GM21381 (cell line): ENCODE measurements around the gene ADCY7.

Source experiments
- ATAC-seq: cut with Tn5 transposase; IDR thresholded peaks from one replicate; pipeline ENCODE4 v1.9.1; 2021; ENCODE audit warnings: mild to moderate bottlenecking, moderate library complexity; ENCODE audit not compliant: unreplicated experiment

ADCY7 gene

DNA sequence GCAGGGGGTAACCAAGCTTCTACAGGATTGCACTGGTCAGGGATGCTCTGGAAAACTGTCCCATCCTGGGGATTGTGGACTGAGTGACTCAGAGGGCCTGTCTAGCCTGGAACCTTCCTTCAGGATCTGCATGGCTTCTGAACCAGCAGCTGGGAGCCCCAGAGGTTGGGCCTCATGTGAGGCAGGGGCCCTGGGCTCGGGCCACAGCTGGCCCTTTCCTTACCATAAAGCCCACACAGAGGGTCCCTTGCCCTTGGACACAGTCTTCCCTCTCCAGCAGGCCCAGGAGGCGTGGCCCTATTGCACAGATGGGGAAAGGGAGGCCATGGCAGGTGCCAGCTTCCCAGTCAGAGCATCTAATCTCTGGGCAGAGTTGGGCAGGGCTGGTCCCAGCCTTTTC lies 30.5 kb downstream of the ADCY7 start:
- no peak for ATAC-seq

DNA sequence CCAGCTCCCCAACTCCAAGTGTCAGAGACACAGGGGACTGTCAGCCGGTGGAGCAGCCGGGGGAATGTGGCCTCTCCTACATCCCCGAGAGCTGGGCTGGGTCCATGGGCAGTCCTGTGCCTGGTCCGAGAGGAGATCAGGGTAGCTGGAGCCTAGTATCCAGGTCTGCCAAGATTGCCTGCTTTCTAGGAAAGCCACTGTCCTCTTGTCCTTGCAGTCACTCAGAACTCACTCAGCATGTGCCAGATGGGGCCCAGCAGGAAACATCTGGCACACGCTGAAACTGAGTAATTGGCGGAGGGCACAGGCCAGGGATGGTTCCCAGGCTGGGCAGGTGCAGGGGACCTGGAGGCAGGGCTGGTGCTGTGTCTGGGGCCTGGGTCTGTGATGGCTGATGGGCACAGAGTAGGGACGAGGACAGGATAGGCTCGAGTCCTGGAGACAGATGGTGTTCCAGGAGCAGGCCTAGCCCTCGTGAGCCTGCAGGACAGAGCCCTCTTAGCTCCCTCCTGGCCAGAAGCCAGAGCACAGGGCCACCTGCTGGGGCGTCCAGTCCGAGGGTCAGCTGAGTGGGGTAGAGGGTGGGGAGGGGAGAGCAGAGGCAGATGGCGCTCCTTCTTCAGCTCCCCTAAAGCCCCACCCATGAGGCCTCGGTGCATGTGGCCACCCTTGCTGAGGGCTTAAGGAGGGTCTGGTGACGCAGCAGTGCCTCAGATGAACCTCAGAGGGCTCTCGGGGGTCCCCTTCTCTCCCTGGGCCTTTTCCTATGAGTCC lies 31.1 kb downstream of the ADCY7 start:
- ATAC-seq = no peak

DNA sequence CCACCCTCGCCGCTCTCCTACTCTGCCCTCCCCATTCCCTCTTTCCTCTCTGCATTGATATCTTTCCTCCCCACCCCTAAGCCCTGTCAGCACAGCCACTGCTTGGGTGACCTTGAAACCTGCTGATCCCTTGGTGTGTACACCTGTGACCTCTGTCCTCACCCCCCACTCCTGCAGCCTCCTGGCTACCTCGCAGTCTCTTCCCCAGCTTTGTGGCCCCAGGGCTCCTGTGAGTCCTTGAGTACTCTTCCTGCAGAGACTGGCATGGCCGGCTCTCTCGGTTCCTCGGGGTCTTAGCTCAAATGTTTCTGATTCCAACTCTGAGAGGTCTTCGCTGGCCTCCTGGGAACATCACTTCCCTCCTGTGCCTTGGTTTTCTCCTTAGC lies 31.7 kb downstream of the ADCY7 start:
- no peak for ATAC-seq

DNA sequence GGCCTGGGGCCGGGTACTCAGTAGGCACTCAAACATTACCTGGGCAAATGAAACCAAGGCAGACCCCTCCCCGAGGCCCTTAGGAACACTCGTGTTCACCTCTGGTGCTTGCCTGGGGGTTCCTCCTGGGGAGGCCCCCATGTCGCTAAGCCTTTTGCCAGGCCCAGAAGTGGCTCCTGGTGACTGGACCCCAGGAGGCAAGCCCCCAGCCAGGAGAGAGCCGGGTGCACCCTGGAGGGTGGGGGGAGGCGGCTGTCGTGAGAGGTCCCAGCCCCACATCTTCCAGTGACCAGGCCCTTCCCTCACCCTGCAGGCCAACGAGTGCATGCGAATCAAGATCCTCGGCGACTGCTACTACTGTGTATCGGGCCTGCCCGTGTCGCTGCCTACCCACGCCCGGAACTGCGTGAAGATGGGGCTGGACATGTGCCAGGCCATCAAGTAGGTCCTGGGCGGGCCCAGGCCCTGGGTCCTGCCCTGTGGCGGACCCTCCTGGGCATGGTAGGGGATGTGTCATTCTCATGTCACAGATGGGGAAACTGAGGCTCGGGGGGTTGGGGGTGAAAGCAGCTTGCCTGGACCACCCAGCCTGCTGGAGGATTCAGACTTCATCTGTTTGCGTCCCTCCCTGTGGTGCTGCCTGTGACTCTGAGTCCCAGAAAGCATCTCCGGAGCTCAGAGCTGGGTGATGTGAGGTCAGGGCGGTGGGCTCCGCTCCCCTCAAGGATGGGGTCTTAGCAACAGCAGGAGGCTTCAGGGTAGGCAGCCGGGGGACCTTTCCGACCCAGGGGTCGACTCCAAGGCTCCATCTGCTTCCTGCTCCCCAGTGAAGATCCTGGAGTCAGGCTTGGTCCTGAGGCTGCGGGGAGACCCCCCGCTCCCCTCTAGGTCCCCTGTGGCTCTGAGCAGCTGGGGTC lies 32.5 kb downstream of the ADCY7 start:
- no peak for ATAC-seq

DNA sequence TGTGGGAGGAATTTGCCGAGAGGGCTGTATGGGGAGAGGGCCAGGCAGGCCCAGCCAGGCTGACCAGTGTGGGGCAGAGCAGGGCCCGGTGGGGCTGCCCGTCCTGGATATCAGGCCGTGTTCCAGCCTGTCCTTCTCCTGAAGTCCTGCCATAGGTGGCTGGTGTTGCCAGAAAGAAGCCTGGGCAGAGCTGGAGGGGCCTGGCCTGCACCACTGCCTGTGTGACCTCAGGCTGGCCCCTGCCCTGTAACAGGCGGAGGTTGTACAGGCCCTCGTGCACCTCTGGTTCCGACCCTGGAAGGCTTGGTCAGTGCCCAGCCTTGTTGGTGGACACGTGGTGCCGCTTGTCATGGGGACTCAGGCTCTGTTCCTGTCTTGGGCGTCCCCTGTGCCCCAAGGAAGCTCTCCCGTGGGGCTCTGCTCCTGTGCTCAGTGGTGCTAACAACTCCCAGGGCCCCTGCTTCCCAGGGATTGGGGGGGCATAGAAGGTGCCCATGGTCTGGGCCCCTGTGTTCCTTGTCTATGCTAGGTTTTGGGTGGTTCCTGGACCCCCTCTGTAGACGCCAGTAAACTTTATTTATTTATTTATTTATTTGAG lies 33.3 kb downstream of the ADCY7 start:
- ATAC-seq = no peak

DNA sequence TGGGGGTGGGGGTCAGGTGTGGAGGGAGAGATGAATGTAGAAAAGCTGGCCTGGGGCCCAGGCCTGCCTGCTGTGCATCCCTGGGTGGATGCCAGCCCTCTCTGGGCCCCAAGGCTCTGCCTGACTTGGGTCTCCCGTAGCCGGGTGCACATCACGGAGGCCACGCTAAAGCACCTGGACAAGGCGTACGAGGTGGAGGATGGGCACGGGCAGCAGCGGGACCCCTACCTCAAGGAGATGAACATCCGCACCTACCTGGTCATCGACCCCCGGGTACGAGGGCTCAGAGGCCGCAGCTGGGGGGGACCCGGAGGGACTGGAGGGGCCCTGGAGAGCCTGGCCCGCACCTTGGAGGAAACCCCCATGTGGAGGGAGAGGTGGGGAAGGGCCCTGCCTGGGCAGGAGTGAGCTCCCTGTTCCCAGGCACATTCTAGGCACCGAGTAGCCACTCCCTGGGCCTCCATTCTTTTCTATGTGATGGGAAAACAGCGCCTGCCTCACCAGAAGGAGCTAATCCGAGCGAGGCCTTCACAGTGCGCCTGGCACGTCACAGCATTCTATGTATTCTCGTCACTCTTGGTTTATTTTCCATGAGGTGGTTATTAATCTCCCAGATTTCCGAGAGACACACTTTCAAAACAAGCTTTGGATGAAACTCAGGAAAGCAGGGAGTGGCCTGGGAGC lies 34.7 kb downstream of the ADCY7 start:
- ATAC-seq = no peak

DNA sequence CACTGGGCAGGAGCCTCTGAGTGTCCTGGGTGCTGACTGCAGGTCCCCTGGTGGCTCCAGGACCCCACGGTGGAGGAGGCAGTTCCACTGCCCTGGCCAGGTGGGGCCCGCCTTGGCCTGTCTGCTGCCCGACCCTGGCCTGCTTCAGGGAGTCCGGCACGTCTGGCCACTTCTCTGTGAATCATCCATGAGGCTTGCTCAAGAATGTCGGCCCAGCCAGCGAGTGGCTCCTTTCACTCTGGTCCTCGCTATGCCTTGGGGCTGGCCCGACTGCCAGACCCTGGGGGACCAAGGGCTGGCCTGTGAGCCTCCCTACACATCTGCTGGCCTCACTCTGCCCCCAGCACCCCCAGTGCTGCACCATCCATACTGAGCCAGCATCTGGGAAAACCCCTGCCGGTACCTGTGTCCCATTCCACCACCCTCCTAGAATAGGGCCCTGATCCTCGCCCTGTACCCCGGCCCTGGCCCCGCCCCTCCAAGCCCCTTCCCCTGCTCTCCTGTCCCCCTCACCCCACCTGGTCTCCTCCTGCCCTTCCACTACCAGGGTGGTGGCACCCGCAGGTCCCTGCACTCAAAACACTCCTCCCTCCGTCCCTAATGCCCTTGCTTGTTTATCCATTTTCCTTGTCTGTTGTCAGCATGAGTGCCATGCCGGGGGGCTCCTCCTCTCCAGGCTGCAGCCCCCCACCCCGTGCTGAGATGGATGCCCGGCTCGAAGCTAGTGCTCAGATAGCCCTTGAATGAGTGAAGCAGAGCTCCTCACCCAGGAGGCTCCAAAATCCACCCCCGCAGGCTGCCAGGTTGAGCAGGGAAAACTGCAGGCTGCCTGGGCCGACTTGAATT lies 35.5 kb downstream of the ADCY7 start:
- no peak for ATAC-seq

DNA sequence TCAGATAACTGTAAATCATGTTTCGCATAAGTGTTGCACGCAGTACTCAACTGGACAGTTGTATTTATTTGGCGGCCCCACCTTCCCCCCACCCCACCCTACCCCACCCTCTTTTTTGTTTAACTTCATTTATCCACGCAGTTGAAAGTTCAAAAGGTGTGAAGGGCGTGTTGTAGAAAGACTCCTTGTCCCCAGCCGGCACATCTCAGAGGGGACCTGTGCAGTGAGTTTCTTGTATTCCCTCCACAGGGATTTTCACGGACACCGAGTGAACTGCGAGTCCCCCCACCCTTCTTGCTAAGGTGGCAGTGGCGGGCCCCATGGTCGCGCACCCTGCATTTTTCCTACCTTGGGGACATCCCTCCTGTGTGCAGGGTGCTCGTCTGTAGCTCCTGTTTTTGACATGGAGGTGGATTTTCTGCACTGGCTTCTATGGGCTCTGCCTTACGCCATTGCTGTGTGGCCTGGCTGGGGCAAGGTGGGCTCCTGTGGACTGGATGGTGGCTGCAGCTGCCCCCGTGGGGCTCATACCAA lies 36.2 kb downstream of the ADCY7 start:
- no peak for ATAC-seq

DNA sequence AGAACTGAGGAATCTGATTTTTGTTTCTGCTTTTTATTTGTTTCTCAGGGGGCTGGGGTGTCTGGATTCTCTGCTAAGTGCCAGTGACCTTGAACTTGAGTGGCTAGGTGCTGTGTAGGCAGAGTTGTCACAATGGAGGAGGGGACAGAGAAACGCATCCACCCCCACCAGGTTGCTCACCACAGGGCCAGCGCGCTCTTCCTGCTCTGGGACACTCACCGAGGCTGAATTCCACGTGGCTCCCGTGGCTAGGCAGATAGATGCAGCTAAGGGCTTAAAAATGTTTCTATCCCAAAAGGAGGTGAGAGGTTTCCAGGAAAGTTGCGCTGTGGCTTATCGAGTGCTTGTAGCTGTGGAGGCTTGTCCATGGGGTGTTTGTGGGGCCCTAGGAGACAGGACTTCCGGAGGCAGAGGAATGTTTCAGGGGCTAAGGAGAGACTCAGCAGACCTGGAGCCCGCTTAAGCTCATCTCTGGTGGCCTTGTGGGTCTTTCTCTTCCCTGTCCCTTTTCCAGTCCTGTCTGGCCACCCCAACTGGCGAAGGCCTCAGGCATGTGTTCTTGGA lies 36.8 kb downstream of the ADCY7 start:
- ATAC-seq = no peak

DNA sequence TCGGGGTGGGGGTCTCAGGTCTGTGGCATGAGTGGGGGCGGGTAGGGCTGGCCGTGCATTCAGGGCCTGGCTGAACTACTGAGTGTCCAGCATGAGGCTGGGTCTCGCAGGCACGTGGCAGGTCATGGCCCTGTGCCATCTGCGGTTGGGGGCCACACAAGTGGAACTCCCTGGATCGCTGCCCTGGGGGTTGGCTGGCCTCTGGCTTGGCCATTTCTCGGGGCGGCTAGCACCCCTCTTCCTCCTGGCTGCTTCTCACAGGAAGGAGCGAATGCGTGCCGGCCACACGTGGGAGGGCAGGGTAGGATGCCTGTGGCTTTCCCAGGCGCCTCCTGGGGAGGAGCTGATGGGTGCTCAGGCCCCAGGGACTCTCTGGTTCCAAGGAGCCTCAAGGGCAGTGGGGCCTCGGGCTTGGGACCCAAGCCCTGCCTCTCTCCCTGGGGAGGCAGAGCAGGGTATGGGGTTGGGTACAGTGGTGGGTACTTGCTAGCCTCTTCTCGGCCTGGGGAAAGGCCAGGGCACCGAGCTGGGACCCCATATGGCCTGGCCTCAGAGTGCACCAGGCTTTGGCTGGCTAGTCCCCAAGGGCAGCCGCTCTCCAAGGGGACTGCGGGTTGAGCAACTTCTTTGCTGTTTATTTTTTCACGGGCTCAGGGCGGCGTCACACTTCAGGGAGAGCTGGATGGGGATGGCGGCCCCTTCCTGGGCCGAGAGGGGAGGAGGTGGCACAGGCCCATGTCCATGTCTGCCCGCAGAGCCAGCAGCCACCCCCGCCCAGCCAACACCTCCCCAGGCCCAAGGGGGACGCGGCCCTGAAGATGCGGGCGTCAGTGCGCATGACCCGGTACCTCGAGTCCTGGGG lies 37.5 kb downstream of the ADCY7 start:
- no peak for ATAC-seq

DNA sequence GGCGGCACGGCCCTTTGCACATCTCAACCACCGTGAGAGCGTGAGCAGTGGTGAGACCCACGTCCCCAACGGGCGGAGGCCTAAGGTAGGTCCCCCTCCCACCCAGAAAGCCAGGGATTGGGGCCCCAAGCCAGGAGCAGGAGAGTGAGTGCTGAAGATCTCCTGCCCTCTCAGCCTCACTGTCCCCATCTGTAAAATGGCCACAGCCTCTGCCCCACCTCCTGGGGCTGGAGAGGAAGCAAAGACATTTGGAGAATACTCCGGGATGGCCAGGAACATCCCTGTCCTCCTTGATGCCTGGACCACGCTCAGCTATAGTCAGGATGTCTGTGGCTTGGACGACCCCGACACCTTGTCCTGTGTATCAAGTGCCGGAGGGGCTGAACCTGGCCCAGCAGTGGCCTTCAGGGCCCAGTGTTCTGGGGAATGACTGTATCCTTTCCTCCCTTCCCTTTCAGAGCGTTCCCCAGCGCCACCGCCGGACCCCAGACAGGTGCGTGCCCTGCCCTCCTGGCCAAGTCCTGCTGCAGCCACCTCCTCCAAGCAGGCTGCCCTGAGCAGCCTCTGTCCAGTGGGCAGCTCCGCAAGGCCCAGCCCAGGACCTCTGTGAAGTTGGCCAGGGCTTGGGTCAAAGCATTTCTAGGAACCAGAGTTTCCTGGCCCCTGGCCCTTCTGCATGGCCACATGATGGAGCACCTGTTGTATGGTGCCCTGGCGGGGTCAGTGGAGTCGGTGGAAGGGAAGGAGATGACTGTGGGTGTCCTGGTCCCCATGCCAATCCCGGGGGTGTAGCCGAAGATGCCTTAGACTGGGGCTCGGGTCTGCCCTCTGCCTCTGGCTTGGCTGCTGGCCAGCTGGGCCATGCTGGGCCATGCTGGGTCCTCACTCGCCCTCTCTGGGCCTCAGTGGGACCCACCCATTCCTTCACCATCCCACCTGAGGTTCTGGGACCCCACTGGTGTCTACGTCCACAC lies 38.4 kb downstream of the ADCY7 start:
- ATAC-seq = no peak

DNA sequence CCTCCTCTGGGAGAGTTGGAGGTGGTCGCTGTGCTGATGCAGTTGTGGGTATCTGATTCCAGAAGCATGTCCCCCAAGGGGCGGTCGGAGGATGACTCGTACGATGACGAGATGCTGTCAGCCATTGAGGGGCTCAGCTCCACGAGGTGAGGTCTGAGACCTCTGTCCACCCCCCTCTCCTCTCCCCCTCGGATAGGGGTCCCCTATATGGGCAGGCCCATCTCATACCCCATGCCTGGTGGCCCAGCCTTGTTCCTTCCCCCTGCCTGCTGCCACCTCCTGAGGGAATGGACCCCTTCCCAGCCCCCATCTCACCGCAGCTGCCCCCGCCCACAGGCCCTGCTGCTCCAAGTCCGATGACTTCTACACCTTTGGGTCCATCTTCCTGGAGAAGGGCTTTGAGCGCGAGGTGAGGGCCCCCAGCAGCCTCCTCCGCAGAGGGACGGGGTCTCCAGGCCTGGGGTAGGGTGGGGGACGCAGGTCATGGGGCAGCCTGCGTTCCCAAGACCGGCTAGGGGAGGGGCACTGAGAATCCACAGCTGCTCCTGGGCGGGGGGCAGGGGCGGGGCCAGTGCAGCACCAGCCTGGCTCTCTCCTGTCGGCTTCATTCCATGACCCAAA lies 39.2 kb downstream of the ADCY7 start:
- ATAC-seq = no peak

DNA sequence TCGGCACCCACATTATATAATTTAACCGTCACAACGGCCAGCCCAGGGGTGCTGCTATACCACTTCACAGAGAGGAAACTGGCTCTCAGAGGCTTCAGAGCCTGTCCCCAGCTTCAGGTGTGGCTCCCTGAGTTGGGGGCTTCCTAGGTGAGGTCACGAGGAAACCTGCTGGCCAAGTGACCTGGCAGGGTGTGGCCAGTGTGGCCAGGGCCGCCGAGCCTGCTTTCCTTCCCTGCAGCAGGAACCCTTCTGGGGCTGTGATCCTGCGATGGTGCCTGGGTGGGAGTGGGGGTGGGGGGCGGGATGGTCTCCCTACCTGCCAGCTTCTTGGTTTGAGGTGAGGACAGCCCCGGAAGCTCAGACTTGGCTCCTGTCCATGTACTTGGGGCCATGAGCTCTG lies 39.9 kb downstream of the ADCY7 start:
- ATAC-seq = no peak

DNA sequence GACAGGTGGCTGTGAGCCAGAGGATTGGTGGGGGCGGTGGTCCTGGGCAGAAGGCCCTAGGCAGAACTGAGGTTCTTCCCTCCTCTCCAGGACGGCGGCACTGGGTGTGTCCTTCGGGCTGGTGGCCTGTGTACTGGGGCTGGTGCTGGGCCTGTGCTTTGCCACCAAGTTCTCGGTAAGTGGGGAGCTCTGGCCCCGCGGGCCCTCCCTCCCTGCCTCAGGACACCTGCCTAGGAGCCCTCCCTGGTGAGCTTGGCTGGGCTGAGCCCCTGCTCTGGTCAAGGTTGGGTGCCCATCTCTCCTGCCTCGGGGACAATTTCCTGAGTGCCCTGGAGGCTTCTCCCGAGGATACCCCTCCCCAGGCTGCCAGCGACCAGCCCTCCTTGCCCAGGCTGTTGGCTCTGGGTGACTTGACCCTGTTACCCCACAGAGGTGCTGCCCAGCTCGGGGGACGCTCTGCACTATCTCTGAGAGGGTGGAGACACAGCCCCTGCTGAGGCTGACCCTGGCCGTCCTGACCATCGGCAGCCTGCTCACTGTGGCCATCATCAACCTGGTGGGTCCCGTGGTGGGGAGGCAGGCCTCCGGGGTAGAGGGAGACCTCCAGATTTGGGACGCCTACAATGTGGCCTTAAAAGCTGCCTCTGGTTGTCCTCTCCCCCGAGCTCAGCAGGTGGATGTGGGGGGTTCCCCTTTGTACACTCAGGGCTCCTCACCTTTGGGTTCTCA lies 42.0 kb downstream of the ADCY7 start:
- no peak for ATAC-seq

DNA sequence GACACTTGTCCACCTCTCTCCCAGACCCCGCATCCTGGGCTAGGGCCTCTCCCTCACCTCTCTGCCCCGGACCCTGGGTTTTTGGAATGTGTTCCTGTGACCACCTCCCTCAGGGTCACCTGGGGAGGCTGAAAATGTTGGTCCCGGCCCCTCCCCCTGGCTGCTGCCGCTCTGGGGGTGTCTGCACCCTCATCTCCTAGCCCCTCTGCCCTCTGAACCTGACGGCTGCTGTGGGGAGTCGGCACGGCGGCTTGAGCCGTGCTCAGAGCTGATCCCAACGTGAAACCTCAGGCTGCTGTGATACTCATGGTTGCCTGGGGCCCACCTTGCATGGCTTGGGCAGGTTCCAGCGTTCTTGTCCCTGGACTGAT lies 42.8 kb downstream of the ADCY7 start:
- no peak for ATAC-seq

DNA sequence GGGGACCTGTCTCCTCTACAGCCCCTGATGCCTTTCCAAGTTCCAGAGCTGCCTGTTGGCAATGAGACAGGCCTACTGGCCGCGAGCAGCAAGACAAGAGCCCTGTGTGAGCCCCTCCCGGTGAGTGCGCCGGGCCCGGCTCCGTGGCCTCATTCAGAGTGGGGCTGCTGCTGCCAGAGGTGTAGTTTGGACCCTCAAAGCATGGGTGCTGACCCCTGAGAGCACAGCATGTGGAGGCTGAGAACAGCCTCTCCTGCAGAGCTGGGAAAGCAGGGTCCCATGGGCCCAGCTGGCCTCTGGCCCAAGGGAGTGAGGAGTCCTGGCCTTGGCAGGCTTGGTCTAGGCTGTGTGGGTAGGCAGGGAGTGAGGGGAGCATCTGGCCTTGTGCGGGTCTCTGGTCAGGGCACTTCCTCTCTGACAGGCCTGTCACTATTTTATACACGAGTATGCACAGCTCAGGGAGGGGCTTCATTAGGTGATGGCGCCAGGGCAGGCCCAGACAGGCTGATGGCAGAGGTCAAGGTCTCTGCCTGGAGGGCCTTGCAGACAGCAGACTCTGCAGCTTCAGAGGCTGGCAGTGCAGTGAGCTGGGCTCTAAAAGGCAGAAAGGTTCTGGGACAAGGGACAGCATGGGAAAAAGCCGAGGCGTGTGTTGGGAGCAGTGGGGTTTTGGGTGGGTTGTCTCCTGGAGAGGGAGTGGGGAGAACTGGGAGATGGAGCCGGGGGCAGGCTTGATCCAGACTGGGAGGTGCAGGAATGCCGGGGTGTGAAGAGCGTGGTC lies 43.4 kb downstream of the ADCY7 start:
- ATAC-seq = no peak
